Effector CD8-positive, alpha-beta T cell (primary cell): Measurements from ENCODE around the gene ITPR2.
"Not testable (repeated sequence)": the region's sequence is repeated elsewhere in the genome, so short reads cannot be mapped to it uniquely, and the experiment has no call there.

Source experiments
- DNase-seq: peaks from one replicate; lab custom pipeline; 2025; lab: John Stamatoyannopoulos, UW

ITPR2 gene

DNA sequence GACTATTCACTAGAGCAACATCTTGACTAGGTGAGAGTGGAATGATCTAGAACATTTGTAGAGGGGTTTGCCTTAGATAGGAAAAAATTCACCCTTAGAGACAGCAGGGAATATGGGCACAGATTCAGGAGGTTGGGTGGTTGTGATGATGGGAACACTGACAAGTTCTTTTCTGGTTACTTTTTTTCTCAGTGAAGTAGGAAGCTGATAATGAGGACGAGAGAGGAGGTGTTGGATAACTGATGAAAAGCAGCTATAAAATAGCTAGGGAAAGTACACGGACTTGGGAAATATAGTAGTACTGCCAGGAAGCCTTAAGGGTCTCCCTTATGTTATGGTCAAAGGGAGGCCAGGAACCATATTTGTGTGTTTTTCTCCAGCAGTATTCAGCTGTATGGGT is 387.1 kb downstream of the ITPR2 start:
- DNase-seq: no peak

DNA sequence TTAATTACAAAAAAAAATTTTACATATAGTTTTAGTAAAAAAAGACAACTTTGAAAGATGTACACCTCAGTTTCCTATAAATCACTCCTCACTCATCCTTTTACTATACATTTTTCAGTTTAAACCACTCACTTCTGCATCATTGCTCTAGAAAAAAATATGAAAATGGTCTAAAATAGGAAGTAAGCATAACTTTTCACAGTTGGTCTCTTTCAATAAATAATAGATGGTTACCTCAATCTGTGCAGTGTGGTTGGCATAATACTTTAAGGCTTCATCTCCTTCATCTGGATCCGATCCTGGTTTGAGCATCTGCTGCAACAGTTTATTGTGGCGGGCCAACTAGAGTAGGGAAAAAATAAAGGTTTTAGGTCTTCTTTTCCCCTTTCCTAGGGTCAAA is 389.7 kb downstream of the ITPR2 start:
- DNase-seq: no peak

DNA sequence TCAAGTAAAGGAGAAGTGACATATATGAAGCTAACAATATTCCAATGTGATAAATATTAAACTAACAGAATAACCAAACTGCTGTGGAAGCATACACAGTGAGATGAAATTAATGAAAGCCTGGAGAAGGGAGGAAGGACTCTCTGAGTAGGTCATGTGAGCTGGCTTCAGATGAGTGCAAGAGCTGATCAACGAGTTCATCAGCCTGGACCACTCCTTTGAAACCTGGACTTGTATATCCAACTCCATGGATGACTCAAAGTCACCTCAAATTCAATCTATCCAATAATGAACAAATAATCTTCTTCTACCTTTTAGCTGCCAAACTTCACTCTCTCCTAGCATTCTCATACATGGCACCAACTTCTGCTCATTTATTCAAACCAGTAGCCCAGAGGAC is 391.6 kb downstream of the ITPR2 start:
- no peak for DNase-seq

DNA sequence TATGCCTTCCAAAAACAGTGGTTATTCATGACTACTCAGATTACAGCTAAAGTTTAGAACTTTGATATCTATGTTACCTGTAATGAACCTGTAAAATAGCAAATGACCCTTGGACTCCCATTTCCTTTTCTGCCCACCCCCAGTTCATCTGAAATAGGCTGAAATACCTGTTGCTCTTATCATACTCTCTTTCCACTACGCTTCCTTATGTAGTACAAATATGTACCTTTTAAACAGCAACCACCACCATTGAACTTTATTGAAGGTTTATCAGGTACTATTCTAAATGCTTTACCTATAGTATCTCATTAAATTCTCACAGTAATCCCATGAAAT is 398.0 kb downstream of the ITPR2 start:
- no peak for DNase-seq

DNA sequence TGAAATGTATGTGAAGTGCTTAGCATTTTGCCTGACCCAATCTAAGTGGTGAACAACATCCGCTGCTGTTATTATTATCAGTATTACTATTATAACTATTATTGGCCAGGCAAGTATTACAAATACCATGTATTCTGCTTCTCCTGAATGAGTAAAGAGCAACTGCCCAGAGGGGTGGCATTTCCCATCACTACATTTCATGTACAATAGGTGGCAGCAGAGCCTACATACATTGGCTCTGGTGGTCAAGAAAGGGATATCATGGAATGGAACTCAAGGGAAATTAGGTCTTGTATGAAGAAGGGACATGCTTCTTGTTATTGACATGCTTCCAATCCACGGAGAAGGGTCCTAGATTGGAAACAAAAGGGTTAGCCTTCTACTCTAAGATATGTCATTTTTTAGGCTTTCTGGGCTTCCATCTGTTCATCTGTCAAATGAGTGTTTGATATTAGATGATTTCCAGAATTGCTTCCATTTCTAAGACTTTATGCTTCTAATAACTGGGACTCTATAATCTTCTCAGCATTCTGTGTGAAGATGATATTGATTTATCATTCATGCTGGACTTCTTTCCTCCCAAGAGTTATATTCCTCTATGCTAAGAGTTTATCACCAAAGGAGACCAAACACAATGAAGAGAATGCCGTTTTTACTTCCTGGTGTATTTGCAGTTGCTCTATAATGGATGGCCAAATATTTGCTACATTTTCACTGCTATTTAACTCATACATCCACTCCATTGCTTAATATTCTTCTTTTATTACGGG is 398.5 kb downstream of the ITPR2 start:
- DNase-seq: no peak

DNA sequence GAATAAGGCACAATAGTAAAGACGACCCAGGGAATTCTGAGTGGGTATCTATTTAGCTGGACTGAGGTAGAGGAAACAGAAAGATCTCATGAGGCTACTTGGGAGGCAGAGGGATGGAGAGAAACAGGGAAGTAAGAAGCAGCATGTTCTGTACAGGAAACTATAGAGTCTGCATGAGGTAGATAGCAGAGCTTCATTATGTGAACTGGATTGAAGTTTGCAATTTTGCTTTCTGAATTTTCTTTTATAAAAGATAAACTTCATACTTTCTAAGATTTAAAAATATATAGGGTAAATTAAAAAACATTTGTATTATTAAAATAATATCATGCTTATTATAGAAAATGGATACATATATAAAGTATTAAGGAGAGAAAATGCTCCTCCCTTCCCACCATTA is 399.3 kb downstream of the ITPR2 start:
- not testable (repeated sequence) for DNase-seq

DNA sequence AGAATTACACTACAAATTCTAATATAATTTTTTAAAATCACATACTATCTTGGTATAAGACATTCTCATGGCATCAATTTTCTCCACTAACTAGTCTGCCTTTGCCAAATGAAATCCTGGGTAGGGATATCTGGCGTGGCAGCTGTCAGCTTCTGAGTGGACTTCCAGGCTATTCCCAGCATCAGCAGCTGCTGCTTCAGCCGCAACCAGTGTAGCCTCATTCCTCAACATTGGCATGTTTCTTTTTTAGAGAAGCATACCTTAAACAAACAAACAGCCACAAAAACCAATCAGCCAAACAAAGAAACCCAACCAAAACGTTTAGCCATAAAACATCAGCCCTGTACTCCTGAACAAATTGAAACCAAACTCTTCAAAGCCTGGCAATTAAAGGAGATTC is 401.8 kb downstream of the ITPR2 start:
- no peak for DNase-seq

DNA sequence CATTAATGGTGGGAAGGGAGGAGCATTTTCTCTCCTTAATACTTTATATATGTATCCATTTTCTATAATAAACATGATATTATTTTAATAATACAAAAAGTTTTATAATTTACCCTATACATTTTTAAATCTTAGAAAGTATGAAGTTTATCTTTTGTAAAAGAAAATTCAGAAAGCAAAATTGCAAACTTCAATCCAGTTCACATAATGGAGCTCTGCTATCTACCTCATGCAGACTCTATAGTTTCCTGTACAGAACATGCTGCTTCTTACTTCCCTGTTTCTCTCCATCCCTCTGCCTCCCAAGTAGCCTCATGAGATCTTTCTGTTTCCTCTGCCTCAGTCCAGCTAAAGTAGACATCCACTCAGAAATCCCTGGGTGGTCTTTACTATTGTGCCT is 402.4 kb downstream of the ITPR2 start:
- DNase-seq: not testable (repeated sequence)

DNA sequence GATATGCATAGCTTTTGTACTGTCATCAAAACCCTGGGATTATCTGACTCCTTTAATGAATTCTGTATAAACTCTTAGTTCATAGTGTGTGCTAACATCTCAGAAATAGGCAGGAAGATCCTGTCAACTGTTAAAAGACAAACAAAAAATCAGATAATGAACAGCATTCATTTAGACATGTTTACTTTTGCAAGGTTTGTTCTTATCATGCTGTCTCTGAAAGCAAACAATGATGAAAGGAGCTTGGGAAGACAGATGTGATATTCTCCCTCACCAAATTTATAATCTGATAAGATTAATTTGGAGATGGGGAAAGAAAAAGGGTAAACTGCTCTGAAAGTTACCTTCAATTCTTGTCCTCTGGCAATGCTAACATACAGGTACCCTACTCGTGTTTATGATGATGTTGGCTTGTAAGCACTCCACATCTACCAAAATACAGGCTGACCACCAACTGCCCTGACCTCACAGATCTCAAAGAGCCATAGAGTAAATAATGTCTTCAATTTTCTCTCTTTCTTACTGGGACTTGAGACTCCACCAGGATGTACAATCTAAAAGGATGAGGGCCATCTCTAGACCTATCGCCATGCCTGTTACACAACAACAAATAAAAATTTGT is 403.8 kb downstream of the ITPR2 start:
- no peak for DNase-seq

DNA sequence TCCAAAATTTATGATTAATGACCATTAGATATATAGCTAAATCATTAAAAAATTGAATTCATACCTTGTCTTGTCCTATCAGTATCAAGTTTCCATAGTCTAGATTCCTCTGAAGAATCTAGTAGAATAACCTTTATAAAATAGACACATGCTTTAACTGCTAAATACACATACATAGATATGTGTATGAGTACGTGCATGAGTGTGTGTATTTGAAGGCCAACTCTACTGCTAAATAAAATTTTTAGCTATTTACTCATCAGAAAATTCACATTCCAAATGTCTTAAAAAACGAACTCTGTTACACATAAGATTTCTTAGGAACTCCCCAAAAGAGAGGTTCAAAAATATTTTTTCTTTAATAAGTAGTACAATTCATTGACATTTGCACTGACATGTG is 404.6 kb downstream of the ITPR2 start:
- DNase-seq: no peak

DNA sequence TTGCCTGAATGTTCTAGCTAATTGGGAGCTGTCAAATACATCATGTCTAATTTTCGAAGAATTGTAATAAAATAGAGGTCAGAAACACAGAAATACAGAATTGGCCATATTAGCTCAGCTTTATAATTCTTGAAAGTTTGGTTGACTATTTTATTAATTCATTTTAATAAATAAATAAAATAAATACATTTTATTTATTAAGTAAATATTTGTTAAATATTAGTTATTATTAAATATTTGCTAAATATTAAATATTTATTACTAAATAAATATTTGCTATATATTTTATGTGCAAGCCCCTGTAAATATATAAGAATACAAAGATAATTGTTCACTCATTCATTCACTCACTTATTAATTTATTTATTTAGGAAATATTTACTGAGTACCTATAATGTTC is 406.3 kb downstream of the ITPR2 start:
- no peak for DNase-seq

DNA sequence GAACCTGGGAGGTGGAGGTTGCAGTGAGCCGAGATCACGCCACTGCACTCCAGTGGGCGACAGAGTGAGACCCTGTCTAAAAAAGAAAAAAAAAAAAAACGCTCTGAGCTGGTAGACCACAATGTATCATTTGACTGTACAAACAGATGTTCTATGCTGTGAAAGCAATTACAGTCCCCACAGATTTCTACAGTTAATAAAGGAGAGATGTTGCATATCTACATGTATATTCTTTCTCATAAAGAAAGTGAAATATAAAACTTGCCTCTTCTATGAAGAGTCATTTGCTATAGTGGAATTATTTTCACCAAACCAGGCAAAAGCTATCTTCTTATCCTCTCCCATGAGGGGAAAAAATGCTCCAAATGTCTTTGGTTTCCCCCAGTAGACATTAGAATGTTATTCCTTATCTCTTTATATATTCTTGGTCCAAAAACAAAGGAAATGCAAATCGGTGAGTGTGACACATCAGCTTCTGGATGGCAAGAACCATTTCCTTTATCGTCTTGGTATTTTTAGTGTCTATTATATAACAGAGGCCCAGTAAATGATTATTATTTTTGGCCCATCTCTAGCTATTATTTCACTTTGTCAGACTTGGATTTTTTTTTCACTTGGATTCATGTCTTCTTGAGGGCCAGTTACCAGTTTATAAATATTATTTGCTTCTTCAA is 407.3 kb downstream of the ITPR2 start:
- DNase-seq: no peak

DNA sequence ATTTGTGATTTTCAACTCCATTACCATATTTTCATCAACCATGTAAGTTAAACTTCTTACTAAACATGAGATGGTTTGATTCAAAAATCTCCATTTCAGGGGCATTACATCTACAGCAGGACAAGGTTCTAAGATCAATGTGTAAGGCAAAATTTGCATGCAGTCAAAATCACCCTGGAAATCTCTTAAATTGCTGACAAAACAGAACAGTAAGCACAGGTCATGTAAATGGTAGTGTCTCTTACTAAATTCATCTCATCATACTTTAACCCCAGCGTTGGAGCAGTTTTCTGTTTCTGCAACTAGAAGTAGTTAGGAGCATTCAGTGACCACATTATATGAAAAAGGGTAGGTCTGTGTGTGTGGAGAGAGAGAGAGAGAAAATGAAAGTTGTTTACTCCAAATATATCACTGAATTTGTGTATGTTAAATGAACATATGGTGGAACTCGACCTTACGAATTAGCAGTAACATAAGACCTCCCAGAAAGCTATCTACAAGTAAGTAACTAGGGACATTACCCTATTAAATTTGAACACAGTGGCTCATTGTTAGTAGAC is 410.1 kb downstream of the ITPR2 start:
- DNase-seq: no peak

DNA sequence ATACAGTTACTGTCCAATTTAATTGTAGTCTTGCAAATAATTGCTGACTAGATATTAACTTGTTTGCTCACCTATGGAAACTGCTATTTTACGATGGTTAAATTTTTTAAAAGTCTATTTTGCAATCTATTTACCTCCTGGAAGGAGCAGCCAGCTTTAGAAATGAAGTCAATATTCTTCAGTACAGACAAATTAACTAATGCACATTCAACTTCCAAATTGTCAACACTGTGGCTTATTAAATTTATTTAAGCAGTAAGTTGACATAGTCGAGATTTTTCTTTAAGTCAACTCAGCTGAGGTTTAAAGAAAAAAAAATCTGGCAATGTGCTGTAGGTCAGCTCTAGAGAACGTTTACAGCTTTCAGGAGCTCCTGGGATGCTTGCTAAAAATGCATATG is 416.4 kb downstream of the ITPR2 start:
- no peak for DNase-seq

DNA sequence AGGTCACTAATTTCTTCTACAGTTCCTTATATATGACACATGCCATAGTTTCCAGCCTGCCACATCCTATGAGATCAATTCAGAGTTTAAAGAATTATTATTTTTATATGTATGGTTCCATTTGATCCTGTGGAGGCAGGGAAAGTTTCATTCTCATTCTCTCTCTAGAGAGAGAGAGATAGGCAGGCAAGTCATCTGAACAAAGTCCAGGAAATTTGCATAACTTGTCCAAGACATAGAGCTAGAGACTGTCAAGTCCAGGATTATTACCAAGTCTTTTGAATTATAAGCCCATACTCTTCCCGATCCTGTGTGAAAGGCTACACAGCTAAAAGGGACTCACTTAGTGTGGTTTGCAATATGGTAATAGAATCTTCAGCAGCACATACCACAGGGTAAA is 422.3 kb downstream of the ITPR2 start:
- no peak for DNase-seq

DNA sequence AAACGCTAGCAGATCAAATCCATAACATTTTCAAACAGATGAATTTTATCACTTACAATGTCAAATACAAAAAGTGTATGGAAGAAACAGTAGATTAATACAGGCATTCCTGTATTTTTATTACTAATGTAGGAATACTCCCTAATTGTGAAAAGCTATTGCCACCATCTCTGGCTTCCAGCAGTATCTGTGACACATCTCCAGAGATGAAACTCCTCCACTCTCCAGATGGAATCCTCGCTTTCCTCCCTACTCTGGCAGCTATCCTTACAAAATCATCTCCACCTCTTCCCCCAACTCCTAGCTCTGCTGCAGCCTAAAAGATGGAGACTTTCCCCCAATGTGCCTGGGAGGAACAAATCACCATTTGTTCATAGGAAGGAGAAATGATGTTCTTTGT is 426.2 kb downstream of the ITPR2 start:
- DNase-seq: no peak

DNA sequence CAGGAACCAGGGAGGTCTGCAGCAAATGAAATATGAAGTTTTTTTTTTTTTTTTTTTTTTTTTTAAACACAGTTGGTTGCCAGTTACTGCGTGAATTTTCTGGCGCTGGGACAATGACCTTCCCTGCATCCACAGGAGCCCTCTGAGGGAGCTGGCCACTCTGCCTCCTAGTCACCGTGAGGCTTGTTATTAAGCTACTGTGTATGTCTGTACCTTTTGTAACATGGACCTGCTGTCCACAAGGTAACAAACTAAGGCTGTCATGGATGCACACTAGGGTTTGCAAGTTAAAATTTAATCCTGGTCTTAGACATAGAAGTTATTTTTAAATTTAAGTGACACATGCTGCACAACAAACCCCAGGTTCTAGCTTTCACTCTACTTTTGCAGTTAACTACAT is 426.6 kb downstream of the ITPR2 start:
- DNase-seq: no peak

DNA sequence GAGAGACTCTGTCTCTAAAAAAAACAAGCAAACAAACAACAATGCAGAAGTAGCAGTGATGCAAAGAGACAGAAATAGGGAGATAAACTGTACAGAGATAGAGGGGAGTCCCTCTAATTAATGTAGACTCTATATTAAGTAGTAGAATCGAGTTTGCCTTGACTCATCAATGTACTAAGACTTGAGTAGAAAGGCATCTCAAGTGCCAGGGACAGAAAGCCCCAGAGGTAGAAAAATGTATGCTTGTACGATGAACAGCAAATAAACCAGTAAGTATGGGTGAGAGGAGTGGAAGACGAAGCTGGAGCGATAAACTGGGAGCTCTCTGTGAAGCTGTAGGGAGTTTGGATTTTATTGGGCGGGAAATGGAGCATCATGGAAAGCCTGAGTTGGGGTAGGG is 429.4 kb downstream of the ITPR2 start:
- DNase-seq: no peak

DNA sequence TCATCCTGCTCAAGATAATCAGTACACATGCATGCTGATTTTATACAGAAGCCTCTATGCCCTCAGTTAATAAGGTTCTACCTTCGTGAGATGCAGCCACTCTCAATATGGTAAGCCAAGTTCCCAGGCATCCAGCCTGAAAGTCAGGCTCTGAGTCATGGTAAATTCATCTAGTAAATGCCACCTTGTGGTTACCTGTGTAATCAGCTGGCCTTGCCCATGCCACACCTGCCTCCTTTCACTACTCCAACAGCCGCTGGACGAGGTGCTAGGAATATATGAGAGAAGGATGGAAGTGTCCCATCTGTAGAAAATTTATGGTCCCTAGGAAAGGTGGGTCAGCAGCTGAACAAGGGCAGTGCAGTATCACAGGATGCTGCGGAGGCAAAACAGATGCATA is 430.3 kb downstream of the ITPR2 start:
- no peak for DNase-seq

DNA sequence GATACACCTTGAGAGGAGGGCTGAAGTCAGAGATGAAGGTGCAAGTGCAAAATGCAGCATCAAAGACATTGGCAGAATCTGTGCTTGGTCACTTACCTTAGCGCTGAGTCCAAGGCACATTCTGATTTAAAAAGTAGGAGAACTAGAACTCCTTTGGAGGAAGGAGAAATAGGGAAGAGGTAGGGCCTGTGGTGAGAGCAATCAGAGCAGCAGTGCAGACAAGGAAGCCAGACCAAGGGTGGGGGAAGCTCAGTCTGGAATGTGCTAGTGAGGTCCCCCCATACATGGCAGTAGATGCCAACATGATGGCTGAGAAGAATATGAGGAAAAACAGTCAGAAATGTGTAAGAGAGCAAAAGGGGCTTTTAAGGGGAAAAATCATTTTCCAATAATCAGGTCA is 431.1 kb downstream of the ITPR2 start:
- DNase-seq: no peak

DNA sequence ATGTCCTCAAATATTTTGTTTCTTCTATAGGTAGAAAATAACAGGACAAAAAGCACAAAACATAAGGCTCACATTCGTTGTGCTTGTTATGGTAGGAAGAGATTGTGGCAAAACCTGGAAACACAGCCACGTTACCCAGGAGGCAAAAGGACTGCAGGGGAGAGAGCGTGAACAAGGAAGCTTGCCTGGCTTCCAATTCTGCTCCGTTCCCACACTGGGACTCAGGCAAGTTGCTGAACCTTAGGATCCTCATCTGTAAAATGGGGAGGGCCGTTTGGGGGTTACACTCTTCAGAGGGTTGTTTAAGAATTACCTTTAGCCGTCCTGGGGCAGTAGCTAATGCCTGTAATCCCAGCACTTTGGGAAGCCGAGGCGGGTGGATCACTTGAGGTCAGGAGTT is 432.4 kb downstream of the ITPR2 start:
- no peak for DNase-seq

DNA sequence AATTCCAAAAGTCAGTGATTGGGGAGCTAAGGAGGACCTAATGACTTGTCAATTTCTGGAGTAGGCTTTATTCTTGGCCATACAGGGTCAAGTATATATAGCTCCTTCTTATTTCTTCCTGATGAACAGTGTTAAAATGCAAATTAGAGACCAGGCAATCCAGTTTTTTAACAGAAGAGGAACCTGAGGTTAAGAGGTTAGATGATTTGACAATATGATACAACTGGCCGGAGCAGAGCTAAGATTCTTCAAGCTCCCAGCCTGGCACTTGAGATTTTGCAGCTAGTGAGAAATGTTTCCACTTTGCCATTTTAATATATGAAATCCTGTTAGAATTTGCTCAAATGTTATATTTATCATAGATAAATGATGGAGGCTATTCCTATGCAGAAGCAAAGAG is 433.6 kb downstream of the ITPR2 start:
- no peak for DNase-seq

DNA sequence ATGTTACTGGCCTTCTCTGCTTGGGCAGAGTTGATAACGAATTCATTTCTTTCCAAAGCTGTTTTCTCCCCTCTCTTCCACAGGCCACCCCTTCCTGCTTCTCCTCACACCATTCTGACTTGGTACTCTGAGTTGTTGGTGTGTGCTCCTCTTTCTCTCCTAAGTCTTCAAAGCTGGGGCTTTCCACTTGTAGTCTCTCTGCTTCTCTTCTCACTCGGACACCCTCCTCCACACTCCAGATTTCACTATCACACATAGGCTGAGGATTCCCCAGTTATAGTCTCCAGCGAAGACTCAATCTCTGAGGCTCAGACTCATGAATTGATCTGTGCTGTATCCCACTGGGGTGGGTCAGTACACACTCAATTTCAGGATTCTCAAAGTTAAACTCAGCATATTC is 436.6 kb downstream of the ITPR2 start:
- DNase-seq: no peak
